ENCODE measurements around the gene ELK3. TPM values are rescaled to one million over a fixed set of nuclear protein-coding genes. Genes with fewer than 3 reads are reported as not detected.

Gene ELK3
- total and polyA plus RNA-seq, 2 of the 13 experiments (the other 11 are each of a cell fraction or from before 2014, with no cell fraction given), result 2.9 to 3.2 TPM

- TF ChIP-seq RERE (CRISPR knock-in tag; IDR thresholded peaks at IDR 0.05; ENCODE audit: low read depth), result no peak
- TF ChIP-seq GTF2F1 (IDR thresholded peaks at IDR 0.05; ENCODE audit: low read length), result no peak
- TF ChIP-seq, protein P1, sequence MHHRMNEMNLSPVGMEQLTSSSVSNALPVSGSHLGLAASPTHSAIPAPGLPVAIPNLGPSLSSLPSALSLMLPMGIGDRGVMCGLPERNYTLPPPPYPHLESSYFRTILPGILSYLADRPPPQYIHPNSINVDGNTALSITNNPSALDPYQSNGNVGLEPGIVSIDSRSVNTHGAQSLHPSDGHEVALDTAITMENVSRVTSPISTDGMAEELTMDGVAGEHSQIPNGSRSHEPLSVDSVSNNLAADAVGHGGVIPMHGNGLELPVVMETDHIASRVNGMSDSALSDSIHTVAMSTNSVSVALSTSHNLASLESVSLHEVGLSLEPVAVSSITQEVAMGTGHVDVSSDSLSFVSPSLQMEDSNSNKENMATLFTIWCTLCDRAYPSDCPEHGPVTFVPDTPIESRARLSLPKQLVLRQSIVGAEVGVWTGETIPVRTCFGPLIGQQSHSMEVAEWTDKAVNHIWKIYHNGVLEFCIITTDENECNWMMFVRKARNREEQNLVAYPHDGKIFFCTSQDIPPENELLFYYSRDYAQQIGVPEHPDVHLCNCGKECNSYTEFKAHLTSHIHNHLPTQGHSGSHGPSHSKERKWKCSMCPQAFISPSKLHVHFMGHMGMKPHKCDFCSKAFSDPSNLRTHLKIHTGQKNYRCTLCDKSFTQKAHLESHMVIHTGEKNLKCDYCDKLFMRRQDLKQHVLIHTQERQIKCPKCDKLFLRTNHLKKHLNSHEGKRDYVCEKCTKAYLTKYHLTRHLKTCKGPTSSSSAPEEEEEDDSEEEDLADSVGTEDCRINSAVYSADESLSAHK (CRISPR knock-in tag; IDR thresholded peaks at IDR 0.05; ENCODE audit: borderline replicate concordance), result no peak
- no peak for TF ChIP-seq MZF1 (CRISPR knock-in tag; IDR thresholded peaks at IDR 0.05; ENCODE audit: borderline replicate concordance)
- no peak for TF ChIP-seq ASH2L (IDR thresholded peaks at IDR 0.05; ENCODE audit: insufficient read length, low read depth, low read length)
- TF ChIP-seq DZIP1 (CRISPR knock-in tag; IDR thresholded peaks at IDR 0.05), result no peak
Measured at GRCh38 chr12:96153131-96153725, 40.9 kb upstream of the ELK3 start (continued).

Measured in HepG2 (cell line).